ENCODE data around the gene NFIX.

GRCh38 chr19:13053761-13054625 is 58.7 kb downstream of the NFIX start:
- TF ChIP-seq, protein P1, sequence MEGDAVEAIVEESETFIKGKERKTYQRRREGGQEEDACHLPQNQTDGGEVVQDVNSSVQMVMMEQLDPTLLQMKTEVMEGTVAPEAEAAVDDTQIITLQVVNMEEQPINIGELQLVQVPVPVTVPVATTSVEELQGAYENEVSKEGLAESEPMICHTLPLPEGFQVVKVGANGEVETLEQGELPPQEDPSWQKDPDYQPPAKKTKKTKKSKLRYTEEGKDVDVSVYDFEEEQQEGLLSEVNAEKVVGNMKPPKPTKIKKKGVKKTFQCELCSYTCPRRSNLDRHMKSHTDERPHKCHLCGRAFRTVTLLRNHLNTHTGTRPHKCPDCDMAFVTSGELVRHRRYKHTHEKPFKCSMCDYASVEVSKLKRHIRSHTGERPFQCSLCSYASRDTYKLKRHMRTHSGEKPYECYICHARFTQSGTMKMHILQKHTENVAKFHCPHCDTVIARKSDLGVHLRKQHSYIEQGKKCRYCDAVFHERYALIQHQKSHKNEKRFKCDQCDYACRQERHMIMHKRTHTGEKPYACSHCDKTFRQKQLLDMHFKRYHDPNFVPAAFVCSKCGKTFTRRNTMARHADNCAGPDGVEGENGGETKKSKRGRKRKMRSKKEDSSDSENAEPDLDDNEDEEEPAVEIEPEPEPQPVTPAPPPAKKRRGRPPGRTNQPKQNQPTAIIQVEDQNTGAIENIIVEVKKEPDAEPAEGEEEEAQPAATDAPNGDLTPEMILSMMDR (IDR thresholded peaks at IDR 0.05), result no peak
- TF ChIP-seq POLR2A (IDR thresholded peaks at IDR 0.05), result no peak
